A549 (cell line): ENCODE measurements around the gene RTN4RL1.

Source experiments
- CBX2 ChIP-seq: fragments of 200-600 bp; sonication (generic); IDR thresholded peaks from 2 replicates; pipeline ENCODE4 v1.6.1; 2016; ENCODE audit warnings: low read depth, mild to moderate bottlenecking, borderline replicate concordance
- JUN ChIP-seq, 2 experiments: fragments of >200 bp; sonication (Bioruptor Twin); formaldehyde crosslinking; IDR thresholded peaks; 2 replicates in 1 of 2; 3 replicates in 1 of 2; pipeline ENCODE4 v1.6.1; 2016 to 2017
- KDM1A ChIP-seq: fragments of 200-600 bp; sonication (generic); IDR thresholded peaks from 2 replicates; pipeline ENCODE4 v1.6.1; 2016; ENCODE audit warnings: low read depth, mild to moderate bottlenecking
- TF ChIP-seq, protein P1 (sequence below): fragments of >200 bp; sonication (Bioruptor Twin); formaldehyde crosslinking; IDR thresholded peaks from 3 replicates; pipeline ENCODE4 v1.5.1; 2016
- TF ChIP-seq, protein P2 (sequence below): IDR thresholded peaks from 2 replicates; pipeline ENCODE4 v1.6.1; 2012
- TF ChIP-seq, protein P3 (sequence below): fragments of 200-600 bp; sonication (generic); IDR thresholded peaks from 2 replicates; pipeline ENCODE4 v1.6.1; 2016; ENCODE audit warnings: antibody characterized with exemption, mild to moderate bottlenecking, moderate library complexity

DNA sequence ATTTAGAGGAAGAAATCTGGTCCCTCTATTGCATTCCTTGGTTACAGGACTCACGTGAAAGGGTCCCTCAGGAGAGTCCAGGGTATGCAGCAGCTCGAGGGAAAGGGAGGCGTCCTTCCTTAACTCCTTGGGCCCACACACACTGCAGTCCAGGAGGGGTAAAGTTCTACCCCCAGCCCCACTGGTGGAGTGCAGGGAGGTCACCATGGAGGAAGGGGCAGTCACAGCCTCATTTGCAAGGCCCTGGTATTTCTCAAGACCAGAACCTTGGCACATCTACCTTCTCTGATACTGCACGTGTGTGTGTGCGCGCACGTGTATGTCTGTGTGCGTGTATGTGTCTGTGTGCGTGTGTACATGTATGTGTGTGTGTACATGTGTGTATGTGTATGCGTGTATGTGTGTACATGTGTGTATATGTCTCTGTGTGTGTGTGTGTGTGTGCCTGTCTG is 40.8 kb upstream of the RTN4RL1 start:
- TF ChIP-seq, protein P1, sequence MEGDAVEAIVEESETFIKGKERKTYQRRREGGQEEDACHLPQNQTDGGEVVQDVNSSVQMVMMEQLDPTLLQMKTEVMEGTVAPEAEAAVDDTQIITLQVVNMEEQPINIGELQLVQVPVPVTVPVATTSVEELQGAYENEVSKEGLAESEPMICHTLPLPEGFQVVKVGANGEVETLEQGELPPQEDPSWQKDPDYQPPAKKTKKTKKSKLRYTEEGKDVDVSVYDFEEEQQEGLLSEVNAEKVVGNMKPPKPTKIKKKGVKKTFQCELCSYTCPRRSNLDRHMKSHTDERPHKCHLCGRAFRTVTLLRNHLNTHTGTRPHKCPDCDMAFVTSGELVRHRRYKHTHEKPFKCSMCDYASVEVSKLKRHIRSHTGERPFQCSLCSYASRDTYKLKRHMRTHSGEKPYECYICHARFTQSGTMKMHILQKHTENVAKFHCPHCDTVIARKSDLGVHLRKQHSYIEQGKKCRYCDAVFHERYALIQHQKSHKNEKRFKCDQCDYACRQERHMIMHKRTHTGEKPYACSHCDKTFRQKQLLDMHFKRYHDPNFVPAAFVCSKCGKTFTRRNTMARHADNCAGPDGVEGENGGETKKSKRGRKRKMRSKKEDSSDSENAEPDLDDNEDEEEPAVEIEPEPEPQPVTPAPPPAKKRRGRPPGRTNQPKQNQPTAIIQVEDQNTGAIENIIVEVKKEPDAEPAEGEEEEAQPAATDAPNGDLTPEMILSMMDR: no peak
- TF ChIP-seq, protein P2, sequence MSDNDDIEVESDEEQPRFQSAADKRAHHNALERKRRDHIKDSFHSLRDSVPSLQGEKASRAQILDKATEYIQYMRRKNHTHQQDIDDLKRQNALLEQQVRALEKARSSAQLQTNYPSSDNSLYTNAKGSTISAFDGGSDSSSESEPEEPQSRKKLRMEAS: no peak
- TF ChIP-seq, protein P3, sequence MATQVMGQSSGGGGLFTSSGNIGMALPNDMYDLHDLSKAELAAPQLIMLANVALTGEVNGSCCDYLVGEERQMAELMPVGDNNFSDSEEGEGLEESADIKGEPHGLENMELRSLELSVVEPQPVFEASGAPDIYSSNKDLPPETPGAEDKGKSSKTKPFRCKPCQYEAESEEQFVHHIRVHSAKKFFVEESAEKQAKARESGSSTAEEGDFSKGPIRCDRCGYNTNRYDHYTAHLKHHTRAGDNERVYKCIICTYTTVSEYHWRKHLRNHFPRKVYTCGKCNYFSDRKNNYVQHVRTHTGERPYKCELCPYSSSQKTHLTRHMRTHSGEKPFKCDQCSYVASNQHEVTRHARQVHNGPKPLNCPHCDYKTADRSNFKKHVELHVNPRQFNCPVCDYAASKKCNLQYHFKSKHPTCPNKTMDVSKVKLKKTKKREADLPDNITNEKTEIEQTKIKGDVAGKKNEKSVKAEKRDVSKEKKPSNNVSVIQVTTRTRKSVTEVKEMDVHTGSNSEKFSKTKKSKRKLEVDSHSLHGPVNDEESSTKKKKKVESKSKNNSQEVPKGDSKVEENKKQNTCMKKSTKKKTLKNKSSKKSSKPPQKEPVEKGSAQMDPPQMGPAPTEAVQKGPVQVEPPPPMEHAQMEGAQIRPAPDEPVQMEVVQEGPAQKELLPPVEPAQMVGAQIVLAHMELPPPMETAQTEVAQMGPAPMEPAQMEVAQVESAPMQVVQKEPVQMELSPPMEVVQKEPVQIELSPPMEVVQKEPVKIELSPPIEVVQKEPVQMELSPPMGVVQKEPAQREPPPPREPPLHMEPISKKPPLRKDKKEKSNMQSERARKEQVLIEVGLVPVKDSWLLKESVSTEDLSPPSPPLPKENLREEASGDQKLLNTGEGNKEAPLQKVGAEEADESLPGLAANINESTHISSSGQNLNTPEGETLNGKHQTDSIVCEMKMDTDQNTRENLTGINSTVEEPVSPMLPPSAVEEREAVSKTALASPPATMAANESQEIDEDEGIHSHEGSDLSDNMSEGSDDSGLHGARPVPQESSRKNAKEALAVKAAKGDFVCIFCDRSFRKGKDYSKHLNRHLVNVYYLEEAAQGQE: no peak
- TF ChIP-seq KDM1A: no peak
- no peak for TF ChIP-seq JUN (IDR thresholded peaks at IDR 0.05)
- no peak for TF ChIP-seq CBX2
